ENCODE data around the gene HERC3. TPM values are rescaled to one million over a fixed set of nuclear protein-coding genes. Genes with fewer than 3 reads are reported as not detected.

Gene HERC3
- total RNA-seq, 4 donors from 2014 or later: 45.0 to 60.7 (median 51.9) TPM

DNA sequence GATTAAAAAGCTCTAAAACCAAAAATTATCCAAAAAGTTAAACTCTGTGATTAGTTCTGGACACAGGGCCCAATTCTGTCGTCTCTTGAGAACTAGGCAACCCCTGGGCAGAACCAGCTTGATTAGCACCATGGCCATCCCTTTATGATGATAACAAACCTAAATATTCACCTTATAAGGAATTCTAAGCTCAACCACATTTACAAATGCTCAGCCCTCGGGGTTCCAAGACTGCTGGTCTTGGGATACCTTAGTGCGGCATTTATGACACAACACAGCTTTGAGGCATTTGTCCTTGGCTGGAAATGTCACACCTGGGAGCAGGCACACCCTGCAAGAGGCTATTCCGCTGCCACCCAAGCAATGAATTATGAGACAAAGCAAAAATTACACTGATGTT lies 132.9 kb downstream of the HERC3 start:
- peaks cover 0 to 87% of the 10 kb centered on the region in 2 donors for H3K36me3 ChIP-seq
- H3K4me3 ChIP-seq: no peak overlapping the region
- TF ChIP-seq POLR2A (IDR thresholded peaks at IDR 0.05) (no peak), EP300 (IDR thresholded peaks at IDR 0.05) (no peak), POLR2AphosphoS5 (IDR thresholded peaks at IDR 0.05) (no peak)
- TF ChIP-seq, protein P1, sequence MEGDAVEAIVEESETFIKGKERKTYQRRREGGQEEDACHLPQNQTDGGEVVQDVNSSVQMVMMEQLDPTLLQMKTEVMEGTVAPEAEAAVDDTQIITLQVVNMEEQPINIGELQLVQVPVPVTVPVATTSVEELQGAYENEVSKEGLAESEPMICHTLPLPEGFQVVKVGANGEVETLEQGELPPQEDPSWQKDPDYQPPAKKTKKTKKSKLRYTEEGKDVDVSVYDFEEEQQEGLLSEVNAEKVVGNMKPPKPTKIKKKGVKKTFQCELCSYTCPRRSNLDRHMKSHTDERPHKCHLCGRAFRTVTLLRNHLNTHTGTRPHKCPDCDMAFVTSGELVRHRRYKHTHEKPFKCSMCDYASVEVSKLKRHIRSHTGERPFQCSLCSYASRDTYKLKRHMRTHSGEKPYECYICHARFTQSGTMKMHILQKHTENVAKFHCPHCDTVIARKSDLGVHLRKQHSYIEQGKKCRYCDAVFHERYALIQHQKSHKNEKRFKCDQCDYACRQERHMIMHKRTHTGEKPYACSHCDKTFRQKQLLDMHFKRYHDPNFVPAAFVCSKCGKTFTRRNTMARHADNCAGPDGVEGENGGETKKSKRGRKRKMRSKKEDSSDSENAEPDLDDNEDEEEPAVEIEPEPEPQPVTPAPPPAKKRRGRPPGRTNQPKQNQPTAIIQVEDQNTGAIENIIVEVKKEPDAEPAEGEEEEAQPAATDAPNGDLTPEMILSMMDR (IDR thresholded peaks at IDR 0.05): no peak
- H3K4me1 ChIP-seq: peaks cover 0 to 83% (median 0%) of the 10 kb centered on the region in 3 donors
- 77 to 100% methylated on average over 3 to 4 of the region's 4 CpGs for WGBS, 2 donors (ENCODE audit: low coverage in 1 of 2)
- no peak for ATAC-seq
- no peaks in the 10 kb centered on the region for H3K9me3 ChIP-seq
- H3K27ac ChIP-seq: peak overlapping the region in 1 of 4 donors; percentile 20
- H3K27me3 ChIP-seq: no peaks in the 10 kb centered on the region

DNA sequence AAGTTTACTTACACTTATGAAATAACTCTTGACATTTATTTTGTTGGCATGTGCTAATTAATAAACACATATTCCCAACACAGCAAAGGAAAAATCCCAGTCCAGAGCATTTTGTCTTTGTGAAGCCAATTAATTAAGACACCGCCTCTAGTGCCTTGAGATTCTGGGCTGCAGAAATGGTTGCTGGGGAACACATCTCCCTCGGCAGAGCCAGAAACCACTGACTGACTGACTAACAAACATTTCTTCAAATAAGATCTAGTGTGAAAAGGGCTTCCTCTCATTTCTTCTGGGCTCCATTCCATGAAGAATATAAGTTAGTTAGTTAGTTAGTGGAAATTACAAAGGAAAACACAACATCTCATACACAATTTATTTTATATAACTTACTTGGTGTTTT lies 133.7 kb downstream of the HERC3 start:
- WGBS, 2 donors (ENCODE audit: low coverage in 1 of 2): 41 to 47% methylated on average over 2 of the region's 2 CpGs

DNA sequence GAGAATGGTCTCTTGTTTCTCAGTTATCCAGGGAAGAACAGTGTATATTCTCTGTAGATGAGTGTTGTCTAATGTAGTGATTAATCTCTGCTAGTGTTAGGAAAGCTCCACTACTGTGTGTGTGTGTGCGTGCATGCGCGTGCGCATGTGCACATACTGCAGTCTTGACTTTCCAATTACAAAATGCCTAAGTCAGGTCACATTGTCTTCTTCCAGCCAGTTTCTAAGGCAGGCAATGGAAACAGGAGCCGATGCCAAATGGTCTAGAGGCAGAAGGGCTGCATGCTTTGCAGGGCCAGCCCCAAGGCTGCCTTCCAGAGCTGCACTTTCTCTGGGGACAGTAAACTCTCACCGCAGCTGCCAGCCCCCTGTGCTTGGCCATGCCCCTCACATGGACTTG lies 135.9 kb downstream of the HERC3 start:
- Histone ChIP-seq H3K9me3 (no peaks in the 10 kb centered on the region), H3K4me1 (peaks cover 0 to 53% (median 0%) of the 10 kb centered on the region in 3 donors), H3K27me3 (no peaks in the 10 kb centered on the region), H3K36me3 (peaks cover 0 to 85% of the 10 kb centered on the region in 2 donors), H3K4me3 (no peak overlapping the region), H3K27ac (peak overlapping the region in 1 of 4 donors; percentile 30)
- ATAC-seq: peak; percentile 25
- WGBS, 2 donors (ENCODE audit: low coverage in 1 of 2): 76 to 78% methylated on average over 2 to 6 of the region's 6 CpGs
- no peak for TF ChIP-seq POLR2AphosphoS5 (IDR thresholded peaks at IDR 0.05)
- no peak for TF ChIP-seq POLR2A (IDR thresholded peaks at IDR 0.05)

More for the DNA sequence above, 133.7 kb downstream of the HERC3 start:
- no peak for ATAC-seq
- Histone ChIP-seq H3K36me3 (peaks cover 0 to 90% of the 10 kb centered on the region in 2 donors), H3K4me1 (peaks cover 0 to 75% (median 0%) of the 10 kb centered on the region in 3 donors), H3K27ac (no peak overlapping the region), H3K9me3 (no peaks in the 10 kb centered on the region), H3K27me3 (no peaks in the 10 kb centered on the region), H3K4me3 (no peak overlapping the region)
- TF ChIP-seq, protein P1 (IDR thresholded peaks at IDR 0.05): no peak
- no peak for TF ChIP-seq EP300 (IDR thresholded peaks at IDR 0.05)
- TF ChIP-seq POLR2AphosphoS5 (IDR thresholded peaks at IDR 0.05): no peak
- TF ChIP-seq POLR2A (IDR thresholded peaks at IDR 0.05): no peak

GRCh38 chr4:88729146-88729760 lies 137.0 kb downstream of the HERC3 start:
- 75 to 86% methylated on average over 6 of the region's 6 CpGs for WGBS, 2 donors (ENCODE audit: low coverage in 1 of 2)
- ATAC-seq: no peak
- Histone ChIP-seq H3K4me3 (no peak overlapping the region), H3K9me3 (no peaks in the 10 kb centered on the region), H3K27ac (no peak overlapping the region), H3K27me3 (no peaks in the 10 kb centered on the region), H3K36me3 (peaks cover 0 to 74% of the 10 kb centered on the region in 2 donors), H3K4me1 (peaks cover 0 to 42% (median 0%) of the 10 kb centered on the region in 3 donors)
- TF ChIP-seq POLR2AphosphoS5 (IDR thresholded peaks at IDR 0.05) (no peak), POLR2A (IDR thresholded peaks at IDR 0.05) (no peak), EP300 (IDR thresholded peaks at IDR 0.05) (no peak)
- TF ChIP-seq, protein P1 (IDR thresholded peaks at IDR 0.05): no peak

DNA sequence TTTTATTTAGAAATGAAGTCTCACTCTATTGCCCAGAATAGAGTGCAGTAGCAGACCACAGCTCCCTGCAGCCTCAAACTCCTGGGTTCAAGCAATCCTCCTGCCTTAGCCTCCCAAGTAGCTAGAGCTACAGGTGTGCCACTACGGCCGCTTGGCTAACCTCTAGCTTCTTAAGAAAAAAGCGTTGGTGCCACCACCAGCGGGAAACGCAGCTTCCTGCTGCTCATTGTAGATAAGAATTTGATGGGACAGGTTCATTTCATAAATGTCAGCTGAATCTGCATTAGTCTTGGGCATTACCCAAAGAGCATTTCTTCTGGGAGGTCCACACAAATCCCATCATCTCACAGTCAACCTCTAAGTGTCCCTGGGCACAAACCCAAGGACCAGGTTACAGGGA lies 138.5 kb downstream of the HERC3 start:
- H3K4me3 ChIP-seq: no peak overlapping the region
- H3K4me1 ChIP-seq: peaks cover 0 to 42% (median 4%) of the 10 kb centered on the region in 3 donors
- WGBS, 2 donors (ENCODE audit: low coverage in 1 of 2): no CpG with 5 or more reads among the region's 5 CpGs
- peaks cover 0 to 66% of the 10 kb centered on the region in 2 donors for H3K36me3 ChIP-seq
- no peak for ATAC-seq
- H3K27me3 ChIP-seq: no peaks in the 10 kb centered on the region
- no peaks in the 10 kb centered on the region for H3K9me3 ChIP-seq
- TF ChIP-seq POLR2AphosphoS5 (IDR thresholded peaks at IDR 0.05) (no peak), EP300 (IDR thresholded peaks at IDR 0.05) (no peak), POLR2A (IDR thresholded peaks at IDR 0.05) (no peak)
- TF ChIP-seq, protein P1 (IDR thresholded peaks at IDR 0.05): no peak
- no peak overlapping the region for H3K27ac ChIP-seq

Data from gastroesophageal sphincter (tissue), 4 donors.